ENCODE results near the gene PDLIM4. TPM values are rescaled to one million over a fixed set of nuclear protein-coding genes. Genes with fewer than 3 reads are reported as not detected.
A peak's percentile ranks its signal among the peaks of the same experiment; 100 is the strongest.

The PDLIM4 gene
- total RNA-seq, 1 experiment from 2014 or later, result not detected

DNA sequence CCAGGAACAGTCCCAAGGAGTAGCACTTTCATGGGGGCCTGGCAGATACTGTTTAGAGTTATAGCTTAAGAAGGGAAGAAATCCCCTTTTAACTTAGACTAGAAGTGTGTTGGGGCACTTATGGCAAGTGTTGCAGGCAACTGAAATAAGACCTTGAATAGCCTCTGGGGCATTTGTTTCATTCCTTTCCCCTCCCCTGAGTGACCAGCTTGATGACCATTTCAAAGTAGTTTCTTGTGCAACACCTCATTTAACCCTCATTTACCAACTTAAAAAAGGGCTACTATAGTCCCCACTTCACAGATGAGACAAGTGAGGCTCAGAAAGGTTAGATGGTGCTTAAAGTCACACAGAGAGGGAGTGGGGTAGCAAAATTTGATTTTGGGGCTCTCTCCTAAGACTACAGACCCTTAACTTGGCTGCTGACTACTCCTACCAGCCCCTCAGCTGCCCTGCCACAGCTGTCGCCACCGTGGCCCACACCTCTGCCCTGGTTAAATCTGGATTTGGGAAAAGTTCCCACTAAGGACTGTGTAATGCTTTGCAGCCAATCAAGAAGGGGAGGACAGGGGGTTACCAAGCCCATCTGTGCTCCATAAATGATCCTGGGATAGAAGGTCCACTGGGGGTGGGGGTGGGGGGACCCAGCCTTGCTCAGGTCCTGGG is 5.5 kb downstream of the PDLIM4 start:
- DNase-seq (ENCODE audit: low read depth), result no peak
- in situ Hi-C loops (cut with HindIII; ENCODE audit: low pct_unique_long_range_greater_than_20kb, low sequenced_read_pairs), result no loop called here

- in situ Hi-C loops (cut with HindIII; ENCODE audit: low pct_unique_long_range_greater_than_20kb, low sequenced_read_pairs), result no loop called here
- DNase-seq (ENCODE audit: low read depth), result peak; percentile 54
These were observed 6.2 kb downstream of the PDLIM4 start for GRCh38 chr5:132263548-132264261.

DNA sequence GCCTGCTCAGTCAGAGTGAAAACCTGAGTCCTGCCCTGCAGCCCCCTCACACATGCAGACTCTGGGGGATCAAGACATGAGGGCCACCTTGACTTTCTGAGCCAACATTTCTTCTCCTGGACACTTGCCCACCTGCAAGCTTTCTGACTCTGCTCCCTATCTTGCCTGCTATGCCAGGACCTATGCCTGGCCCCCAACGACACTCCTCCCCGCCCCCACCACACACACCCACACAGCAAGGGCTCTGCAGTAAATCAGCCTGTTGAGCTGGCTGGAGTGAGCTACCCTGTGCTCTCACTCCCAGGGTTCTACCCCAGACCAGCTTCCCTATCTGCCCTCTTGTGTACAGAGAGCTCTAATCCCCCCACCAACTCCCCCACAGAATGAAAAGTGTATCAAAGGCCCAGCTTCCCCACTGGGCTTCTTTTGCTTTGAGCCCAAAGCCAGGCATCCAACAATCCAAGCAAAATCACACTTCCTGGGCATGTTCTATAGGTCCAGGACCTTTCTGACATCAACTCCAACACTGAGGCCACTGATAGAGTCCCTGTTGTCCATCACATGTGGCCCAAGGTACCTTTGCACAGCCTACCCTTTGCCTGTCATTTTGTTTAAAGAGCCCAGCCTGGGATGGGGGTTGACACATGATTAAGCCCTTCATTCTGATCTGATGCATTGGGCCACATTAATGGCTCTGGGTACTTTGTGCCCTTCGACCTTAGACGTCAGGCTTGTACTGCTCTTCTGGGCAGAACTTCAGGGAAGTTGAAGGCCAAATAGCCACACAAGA is 7.2 kb downstream of the PDLIM4 start:
- in situ Hi-C loops (cut with HindIII; ENCODE audit: low pct_unique_long_range_greater_than_20kb, low sequenced_read_pairs), result no loop called here
- DNase-seq (ENCODE audit: low read depth), result no peak

- DNase-seq (ENCODE audit: low read depth), result peak; percentile 90
- in situ Hi-C loops (cut with HindIII; ENCODE audit: low pct_unique_long_range_greater_than_20kb, low sequenced_read_pairs), result no loop called here
These were observed 8.0 kb downstream of the PDLIM4 start for GRCh38 chr5:132265336-132266030.

- no peak for DNase-seq (ENCODE audit: low read depth)
- in situ Hi-C loops (cut with HindIII; ENCODE audit: low pct_unique_long_range_greater_than_20kb, low sequenced_read_pairs), result no loop called here
These were observed 8.7 kb downstream of the PDLIM4 start for GRCh38 chr5:132266031-132266835.

GRCh38 chr5:132266836-132267160 is 9.3 kb downstream of the PDLIM4 start:
- DNase-seq (ENCODE audit: low read depth), result no peak
- in situ Hi-C loops (cut with HindIII; ENCODE audit: low pct_unique_long_range_greater_than_20kb, low sequenced_read_pairs), result no loop called here

DNA sequence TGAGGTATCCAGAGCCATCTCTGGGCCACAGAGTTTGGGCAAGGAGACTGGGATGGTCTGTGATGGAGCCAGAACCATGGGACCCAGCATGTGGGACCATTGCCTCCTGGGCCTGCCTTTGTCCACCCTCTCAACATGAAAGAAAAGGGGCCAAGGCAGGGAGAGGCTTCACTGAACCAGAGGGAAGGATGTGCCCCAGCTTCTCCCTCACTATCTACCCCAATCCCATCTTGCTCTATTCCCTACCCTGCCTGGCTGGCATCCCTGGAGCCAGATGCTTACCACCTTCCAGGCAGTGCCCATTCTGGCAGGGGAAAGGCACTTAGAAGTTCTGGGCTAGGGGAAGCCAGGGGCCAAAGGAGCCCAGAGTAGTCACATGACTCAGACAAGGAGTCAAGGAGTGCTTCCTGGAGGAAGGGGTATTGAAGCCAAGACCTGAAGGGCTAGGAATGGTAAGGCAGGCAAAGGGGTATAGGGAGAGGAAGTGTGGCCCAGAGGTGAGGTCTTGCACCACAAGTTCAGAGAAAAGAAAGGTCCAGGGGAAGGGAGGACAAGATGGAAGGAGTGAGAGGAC is 9.8 kb downstream of the PDLIM4 start:
- in situ Hi-C loops (cut with HindIII; ENCODE audit: low pct_unique_long_range_greater_than_20kb, low sequenced_read_pairs), result no loop called here
- DNase-seq (ENCODE audit: low read depth), result no peak

- in situ Hi-C loops (cut with HindIII; ENCODE audit: low pct_unique_long_range_greater_than_20kb, low sequenced_read_pairs), result no loop called here
- no peak for DNase-seq (ENCODE audit: low read depth)
These were observed 10.7 kb downstream of the PDLIM4 start for GRCh38 chr5:132267931-132268768.

- in situ Hi-C loops (cut with HindIII; ENCODE audit: low pct_unique_long_range_greater_than_20kb, low sequenced_read_pairs), result no loop called here
- DNase-seq (ENCODE audit: low read depth), result peak; percentile 53
These were observed 11.5 kb downstream of the PDLIM4 start for GRCh38 chr5:132268769-132269551.

DNA sequence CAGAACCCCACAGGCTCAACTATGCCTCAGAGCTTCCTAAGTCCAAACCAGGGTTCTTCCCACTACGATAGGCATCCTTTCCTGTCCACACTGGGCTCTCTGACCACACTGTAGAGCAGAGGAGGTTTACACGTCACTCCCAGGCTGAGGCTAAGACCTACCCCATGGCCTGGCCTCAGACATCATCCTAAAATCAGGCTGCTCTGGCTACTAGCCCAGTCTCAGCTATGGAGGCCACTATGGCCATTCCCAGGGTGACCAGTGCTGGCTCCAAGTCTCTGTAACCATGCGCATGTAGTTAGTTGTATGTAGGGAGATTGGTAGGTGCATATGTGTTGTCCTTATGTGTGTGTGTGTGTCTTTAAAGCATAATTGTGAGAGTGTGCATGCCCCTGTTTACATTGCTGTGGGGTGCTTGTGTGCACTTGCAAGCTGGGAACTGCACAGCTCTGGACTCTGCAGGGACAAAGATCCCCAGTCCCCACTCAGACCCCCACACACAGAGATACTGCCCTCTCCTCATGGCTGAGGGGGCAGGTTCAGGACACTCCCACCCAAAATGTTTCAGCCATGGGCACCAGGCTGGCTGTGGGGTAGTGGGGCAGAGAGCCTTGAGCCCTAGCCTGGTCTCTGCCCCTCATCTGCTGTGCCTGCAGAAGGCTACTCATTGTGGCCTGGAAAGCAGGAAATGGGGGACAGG is 12.3 kb downstream of the PDLIM4 start:
- in situ Hi-C loops (cut with HindIII; ENCODE audit: low pct_unique_long_range_greater_than_20kb, low sequenced_read_pairs), result loop anchor here (10.0 kb wide), 1 partner anchor 65 kb away; no protein-coding TSS in a partner anchor

DNA sequence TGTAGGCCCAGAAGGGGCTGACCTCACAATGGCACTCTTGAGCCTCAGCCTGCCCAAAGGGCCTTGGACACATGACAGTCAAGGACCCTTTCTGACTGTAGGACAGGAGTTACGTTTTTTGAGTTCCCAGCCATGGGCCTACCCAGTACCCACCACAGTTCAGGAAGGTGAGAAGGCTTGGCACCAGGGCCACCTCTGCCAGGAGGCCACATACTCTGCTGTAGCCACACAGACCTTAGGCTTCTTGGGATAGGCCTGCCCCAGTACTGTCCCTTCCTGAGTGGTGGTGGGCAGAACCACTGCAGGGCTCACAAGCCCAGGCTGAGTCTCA is 12.8 kb downstream of the PDLIM4 start:
- no peak for DNase-seq (ENCODE audit: low read depth)
- in situ Hi-C loops (cut with HindIII; ENCODE audit: low pct_unique_long_range_greater_than_20kb, low sequenced_read_pairs), result loop anchor here (10.0 kb wide), 1 partner anchor 65 kb away; no protein-coding TSS in a partner anchor

More for the DNA sequence above, 12.3 kb downstream of the PDLIM4 start:
- DNase-seq (ENCODE audit: low read depth), result no peak

GRCh38 chr5:132270706-132271105 is 13.2 kb downstream of the PDLIM4 start:
- in situ Hi-C loops (cut with HindIII; ENCODE audit: low pct_unique_long_range_greater_than_20kb, low sequenced_read_pairs), result loop anchor here (10.0 kb wide), 1 partner anchor 64 kb away; no protein-coding TSS in a partner anchor
- no peak for DNase-seq (ENCODE audit: low read depth)

- no peak for DNase-seq (ENCODE audit: low read depth)
- in situ Hi-C loops (cut with HindIII; ENCODE audit: low pct_unique_long_range_greater_than_20kb, low sequenced_read_pairs), result loop anchor here (10.0 kb wide), 1 partner anchor 63 kb away; no protein-coding TSS in a partner anchor
These were observed 14.1 kb downstream of the PDLIM4 start for GRCh38 chr5:132271251-132272246.
